Measurements from ENCODE around the gene MIPOL1. TPM values are rescaled to one million over a fixed set of nuclear protein-coding genes. Genes with fewer than 3 reads are reported as not detected.

Gene MIPOL1
- total and polyA plus RNA-seq, 2 experiments from 2014 or later, result 16.6 to 24.8 TPM

DNA sequence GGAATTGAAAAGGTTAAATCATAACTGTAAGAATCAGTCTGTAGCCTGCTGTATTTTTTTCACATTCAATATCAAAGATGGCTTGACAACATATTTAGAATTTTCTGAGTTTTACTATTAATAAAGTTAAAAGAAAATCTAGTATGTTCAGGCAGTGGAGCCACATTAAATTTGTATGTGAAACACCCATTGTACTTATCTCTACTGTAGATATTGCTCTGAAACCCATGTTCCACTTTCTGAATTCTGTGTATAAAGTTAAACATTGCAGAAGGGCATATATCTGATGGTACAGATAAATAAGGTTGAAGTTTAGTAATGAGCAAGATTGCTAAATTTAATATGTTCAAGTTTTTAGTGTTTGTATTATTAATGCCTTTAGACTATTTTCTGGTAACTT, 224.6 kb downstream of the MIPOL1 start:
- no peak overlapping the region for H3K4me3 Mint-ChIP-seq
- Histone ChIP-seq H3K4me1 (ENCODE audit: insufficient read depth) (no peaks in the 10 kb centered on the region), H3K9me2 (ENCODE audit: insufficient read depth) (no peaks in the 10 kb centered on the region), H3K27ac (ENCODE audit: low read depth) (no peak overlapping the region), H4K20me1 (replicated peaks; ENCODE audit: insufficient read depth) (no peaks in the 10 kb centered on the region), H3K4me3 (no peak overlapping the region), H3K36me3 (ENCODE audit: insufficient read depth) (no peaks in the 10 kb centered on the region), H3F3A (replicated peaks; ENCODE audit: low read depth) (no peaks in the 10 kb centered on the region), H3K79me2 (replicated peaks; ENCODE audit: insufficient read depth) (no peaks in the 10 kb centered on the region), H3K4me2 (no peak overlapping the region), H3K27me3 (ENCODE audit: insufficient read depth) (no peaks in the 10 kb centered on the region), H2AFZ (no peak overlapping the region)
- H3K4me1 Mint-ChIP-seq, result no peaks in the 10 kb centered on the region
- no peaks in the 10 kb centered on the region; the same call in 2 of the 3 replicates for H3K36me3 Mint-ChIP-seq (ENCODE audit: low read depth)
- no peak for DNase-seq (ENCODE audit: low spot score)
- peaks cover 2% of the 10 kb centered on the region for H3K27me3 Mint-ChIP-seq (ENCODE audit: insufficient read depth, low read depth, poor library complexity)
- no peaks in the 10 kb centered on the region for H3K9me3 Mint-ChIP-seq
- no peak overlapping the region for H3K27ac Mint-ChIP-seq
- TF ChIP-seq ZNF331 (CRISPR knock-in tag; IDR thresholded peaks at IDR 0.05; ENCODE audit: low read depth) (no peak), ZNF114 (CRISPR knock-in tag; IDR thresholded peaks at IDR 0.05) (no peak), CREB1 (CRISPR knock-in tag; IDR thresholded peaks at IDR 0.05; ENCODE audit: low read depth) (no peak), ZNF462 (CRISPR knock-in tag; IDR thresholded peaks at IDR 0.05) (no peak), EZH2 (IDR thresholded peaks at IDR 0.05; ENCODE audit: low read depth, unreplicated experiment) (no peak), NANOG (IDR thresholded peaks at IDR 0.05; ENCODE audit: borderline replicate concordance) (no peak), CTCF (conservative IDR thresholded peaks at IDR 0.05; ENCODE audit: low read depth in 2 of 2) (no peak), REST (IDR thresholded peaks at IDR 0.05; ENCODE audit: unreplicated experiment) (no peak), STAT1 (IDR thresholded peaks at IDR 0.05; ENCODE audit: unreplicated experiment) (no peak), EZH2phosphoT487 (IDR thresholded peaks at IDR 0.05; ENCODE audit: unreplicated experiment) (no peak), JUNB (IDR thresholded peaks at IDR 0.05; ENCODE audit: unreplicated experiment) (no peak)
- ATAC-seq, result no peak

Measured in GM23338 (cell line).